ENCODE results near the gene KCNQ1OT1. TPM values are rescaled to one million over a fixed set of nuclear protein-coding genes. Genes with fewer than 3 reads are reported as not detected.
A peak's percentile ranks its signal among the peaks of the same experiment; 100 is the strongest.

KCNQ1OT1 gene
- total RNA-seq, 4 donors from 2014 or later: 6.3 to 8.0 (median 7.7) TPM

- DNase-seq (ENCODE audit: low spot score in 2 of 2): peak in 1 of 2 donors; percentile 48
- Histone ChIP-seq H3K27ac (peak overlapping the region in 3 of 4 donors; percentile 38 to 77 (median 50)), H3K9me3 (peaks cover 0 to 5% (median 0%) of the 10 kb centered on the region in 4 donors), H3K27me3 (no peaks in the 10 kb centered on the region), H3K36me3 (no peaks in the 10 kb centered on the region), H3K4me1 (peaks cover 0 to 24% (median 5%) of the 10 kb centered on the region in 4 donors), H3K4me3 (peak overlapping the region in 1 of 4 donors; percentile 13)
- WGBS, 2 donors: 38 to 63% methylated on average over 14 of the region's 14 CpGs
- TF ChIP-seq EP300 (IDR thresholded peaks at IDR 0.05) (peak in 1 of 2 donors; percentile 31), POLR2A (IDR thresholded peaks at IDR 0.05) (no peak)
Observed at GRCh38 chr11:2708757-2709281, 9.0 kb upstream of the KCNQ1OT1 start.

- WGBS, 2 donors: 38 to 50% methylated on average over 11 of the region's 11 CpGs
- peak overlapping the region in 3 of 4 donors; percentile 38 to 77 (median 50) for H3K27ac ChIP-seq
- peak; percentile 57 to 63 for DNase-seq (ENCODE audit: low spot score in 2 of 2)
- peak overlapping the region in 1 of 4 donors; percentile 13 for H3K4me3 ChIP-seq
- no peaks in the 10 kb centered on the region for H3K36me3 ChIP-seq
- peaks cover 0 to 22% (median 5%) of the 10 kb centered on the region in 4 donors for H3K4me1 ChIP-seq
- H3K27me3 ChIP-seq: no peaks in the 10 kb centered on the region
- TF ChIP-seq, protein P1, sequence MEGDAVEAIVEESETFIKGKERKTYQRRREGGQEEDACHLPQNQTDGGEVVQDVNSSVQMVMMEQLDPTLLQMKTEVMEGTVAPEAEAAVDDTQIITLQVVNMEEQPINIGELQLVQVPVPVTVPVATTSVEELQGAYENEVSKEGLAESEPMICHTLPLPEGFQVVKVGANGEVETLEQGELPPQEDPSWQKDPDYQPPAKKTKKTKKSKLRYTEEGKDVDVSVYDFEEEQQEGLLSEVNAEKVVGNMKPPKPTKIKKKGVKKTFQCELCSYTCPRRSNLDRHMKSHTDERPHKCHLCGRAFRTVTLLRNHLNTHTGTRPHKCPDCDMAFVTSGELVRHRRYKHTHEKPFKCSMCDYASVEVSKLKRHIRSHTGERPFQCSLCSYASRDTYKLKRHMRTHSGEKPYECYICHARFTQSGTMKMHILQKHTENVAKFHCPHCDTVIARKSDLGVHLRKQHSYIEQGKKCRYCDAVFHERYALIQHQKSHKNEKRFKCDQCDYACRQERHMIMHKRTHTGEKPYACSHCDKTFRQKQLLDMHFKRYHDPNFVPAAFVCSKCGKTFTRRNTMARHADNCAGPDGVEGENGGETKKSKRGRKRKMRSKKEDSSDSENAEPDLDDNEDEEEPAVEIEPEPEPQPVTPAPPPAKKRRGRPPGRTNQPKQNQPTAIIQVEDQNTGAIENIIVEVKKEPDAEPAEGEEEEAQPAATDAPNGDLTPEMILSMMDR (IDR thresholded peaks at IDR 0.05): peak in 1 of 5 experiments; percentile 8
- TF ChIP-seq EP300 (IDR thresholded peaks at IDR 0.05): no peak
- H3K9me3 ChIP-seq: peaks cover 0 to 5% (median 0%) of the 10 kb centered on the region in 4 donors
Observed at GRCh38 chr11:2708151-2708581, 8.4 kb upstream of the KCNQ1OT1 start.

GRCh38 chr11:2707736-2708135 is 7.9 kb upstream of the KCNQ1OT1 start:
- H3K4me3 ChIP-seq: no peak overlapping the region
- H3K4me1 ChIP-seq: peaks cover 0 to 21% (median 5%) of the 10 kb centered on the region in 4 donors
- H3K27me3 ChIP-seq: no peaks in the 10 kb centered on the region
- no peaks in the 10 kb centered on the region for H3K36me3 ChIP-seq
- WGBS, 2 donors: 86 to 92% methylated on average over 4 to 7 of the region's 7 CpGs
- no peak for DNase-seq (ENCODE audit: low spot score in 2 of 2)
- no peak for TF ChIP-seq POLR2A (IDR thresholded peaks at IDR 0.05)
- TF ChIP-seq, protein P1 (IDR thresholded peaks at IDR 0.05): no peak
- no peak for TF ChIP-seq EP300 (IDR thresholded peaks at IDR 0.05)
- H3K27ac ChIP-seq: peak overlapping the region in 1 of 4 donors; percentile 77
- peaks cover 0 to 5% (median 0%) of the 10 kb centered on the region in 4 donors for H3K9me3 ChIP-seq

- H3K27me3 ChIP-seq: no peaks in the 10 kb centered on the region
- 100% methylated on average over 1 of the region's 1 CpG; no CpG with 5 or more reads in 1 of the 2 donors for WGBS, 2 donors
Observed at GRCh38 chr11:2706321-2706720, 6.5 kb upstream of the KCNQ1OT1 start.

GRCh38 chr11:2704896-2705606 is 5.3 kb upstream of the KCNQ1OT1 start:
- H3K36me3 ChIP-seq: no peaks in the 10 kb centered on the region
- TF ChIP-seq POLR2A (IDR thresholded peaks at IDR 0.05) (no peak), EP300 (IDR thresholded peaks at IDR 0.05) (no peak)
- TF ChIP-seq, protein P1 (IDR thresholded peaks at IDR 0.05): no peak
- 88 to 93% methylated on average over 13 of the region's 14 CpGs for WGBS, 2 donors
- no peaks in the 10 kb centered on the region for H3K27me3 ChIP-seq
- H3K27ac ChIP-seq: no peak overlapping the region
- H3K4me3 ChIP-seq: no peak overlapping the region
- H3K9me3 ChIP-seq: no peaks in the 10 kb centered on the region
- no peak for DNase-seq (ENCODE audit: low spot score in 2 of 2)
- peaks cover 0 to 34% (median 9%) of the 10 kb centered on the region in 4 donors for H3K4me1 ChIP-seq

More at GRCh38 chr11:2706321-2706720, 6.5 kb upstream of the KCNQ1OT1 start:
- peaks cover 0 to 5% (median 0%) of the 10 kb centered on the region in 4 donors for H3K9me3 ChIP-seq
- TF ChIP-seq, protein P1 (IDR thresholded peaks at IDR 0.05): no peak
- TF ChIP-seq POLR2A (IDR thresholded peaks at IDR 0.05) (no peak), EP300 (IDR thresholded peaks at IDR 0.05) (no peak)
- H3K27ac ChIP-seq: no peak overlapping the region
- no peaks in the 10 kb centered on the region for H3K36me3 ChIP-seq
- no peak for DNase-seq (ENCODE audit: low spot score in 2 of 2)
- no peak overlapping the region for H3K4me3 ChIP-seq
- peaks cover 0 to 25% (median 5%) of the 10 kb centered on the region in 4 donors for H3K4me1 ChIP-seq
